ENCODE results near the gene PGRMC1.

DNA sequence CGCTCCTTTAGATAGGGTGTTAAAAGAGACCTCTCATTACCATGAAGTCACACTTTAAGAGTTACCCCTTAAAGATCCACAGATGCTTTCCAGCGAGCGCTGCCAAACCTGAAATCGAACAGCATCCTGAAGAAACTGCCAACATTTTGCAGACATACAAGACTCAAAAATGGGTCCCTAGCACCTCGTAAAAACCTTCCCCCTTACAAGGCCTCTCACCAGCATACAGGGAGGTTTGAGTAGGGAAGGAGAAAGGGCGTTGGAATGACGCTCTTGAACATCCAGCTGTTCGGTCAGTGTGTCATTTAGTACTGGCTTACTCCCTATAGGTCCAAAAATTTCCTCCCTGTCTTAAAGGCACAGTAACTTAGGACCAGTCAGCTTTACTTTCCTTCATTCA is 45.3 kb upstream of the PGRMC1 start:
- TF ChIP-seq, protein P1, sequence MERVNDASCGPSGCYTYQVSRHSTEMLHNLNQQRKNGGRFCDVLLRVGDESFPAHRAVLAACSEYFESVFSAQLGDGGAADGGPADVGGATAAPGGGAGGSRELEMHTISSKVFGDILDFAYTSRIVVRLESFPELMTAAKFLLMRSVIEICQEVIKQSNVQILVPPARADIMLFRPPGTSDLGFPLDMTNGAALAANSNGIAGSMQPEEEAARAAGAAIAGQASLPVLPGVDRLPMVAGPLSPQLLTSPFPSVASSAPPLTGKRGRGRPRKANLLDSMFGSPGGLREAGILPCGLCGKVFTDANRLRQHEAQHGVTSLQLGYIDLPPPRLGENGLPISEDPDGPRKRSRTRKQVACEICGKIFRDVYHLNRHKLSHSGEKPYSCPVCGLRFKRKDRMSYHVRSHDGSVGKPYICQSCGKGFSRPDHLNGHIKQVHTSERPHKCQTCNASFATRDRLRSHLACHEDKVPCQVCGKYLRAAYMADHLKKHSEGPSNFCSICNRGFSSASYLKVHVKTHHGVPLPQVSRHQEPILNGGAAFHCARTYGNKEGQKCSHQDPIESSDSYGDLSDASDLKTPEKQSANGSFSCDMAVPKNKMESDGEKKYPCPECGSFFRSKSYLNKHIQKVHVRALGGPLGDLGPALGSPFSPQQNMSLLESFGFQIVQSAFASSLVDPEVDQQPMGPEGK (tag by site-specific recombination; IDR thresholded peaks at IDR 0.05), result no peak
- TF ChIP-seq, protein P2, sequence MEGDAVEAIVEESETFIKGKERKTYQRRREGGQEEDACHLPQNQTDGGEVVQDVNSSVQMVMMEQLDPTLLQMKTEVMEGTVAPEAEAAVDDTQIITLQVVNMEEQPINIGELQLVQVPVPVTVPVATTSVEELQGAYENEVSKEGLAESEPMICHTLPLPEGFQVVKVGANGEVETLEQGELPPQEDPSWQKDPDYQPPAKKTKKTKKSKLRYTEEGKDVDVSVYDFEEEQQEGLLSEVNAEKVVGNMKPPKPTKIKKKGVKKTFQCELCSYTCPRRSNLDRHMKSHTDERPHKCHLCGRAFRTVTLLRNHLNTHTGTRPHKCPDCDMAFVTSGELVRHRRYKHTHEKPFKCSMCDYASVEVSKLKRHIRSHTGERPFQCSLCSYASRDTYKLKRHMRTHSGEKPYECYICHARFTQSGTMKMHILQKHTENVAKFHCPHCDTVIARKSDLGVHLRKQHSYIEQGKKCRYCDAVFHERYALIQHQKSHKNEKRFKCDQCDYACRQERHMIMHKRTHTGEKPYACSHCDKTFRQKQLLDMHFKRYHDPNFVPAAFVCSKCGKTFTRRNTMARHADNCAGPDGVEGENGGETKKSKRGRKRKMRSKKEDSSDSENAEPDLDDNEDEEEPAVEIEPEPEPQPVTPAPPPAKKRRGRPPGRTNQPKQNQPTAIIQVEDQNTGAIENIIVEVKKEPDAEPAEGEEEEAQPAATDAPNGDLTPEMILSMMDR (tag by site-specific recombination; IDR thresholded peaks at IDR 0.05), result no peak
- no peak for TF ChIP-seq ZBTB7A (tag by site-specific recombination; IDR thresholded peaks at IDR 0.05; ENCODE audit: low read depth)
- no peak for TF ChIP-seq ZNF629 (tag by site-specific recombination; IDR thresholded peaks at IDR 0.05)
- no peak for TF ChIP-seq ZNF670 (tag by site-specific recombination; IDR thresholded peaks at IDR 0.05; ENCODE audit: low read depth)
- TF ChIP-seq SP2 (tag by site-specific recombination; IDR thresholded peaks at IDR 0.05), result no peak
